Measurements from ENCODE around the gene HMGCR.

HMGCR gene

DNA sequence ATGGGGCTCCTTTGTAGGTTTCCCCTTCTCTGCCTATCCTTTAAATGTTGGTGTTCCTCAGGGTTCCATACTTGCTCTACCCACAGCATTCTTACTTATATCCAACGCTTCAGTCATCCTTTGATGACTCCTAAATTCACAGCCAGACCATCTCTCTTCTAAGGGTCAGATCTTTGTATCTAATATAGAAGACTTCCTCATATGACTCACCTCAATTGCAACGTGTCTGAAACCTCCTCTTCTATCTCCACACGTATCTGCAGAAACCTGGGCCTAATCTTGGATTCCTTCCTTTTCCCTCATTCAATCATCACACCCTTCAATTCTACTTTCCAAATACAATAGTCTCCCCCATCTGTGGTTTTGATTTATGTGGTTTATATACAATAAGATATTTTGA is 68.3 kb downstream of the HMGCR start:
- DNase-seq (ENCODE audit: low read depth, low spot score) = no peak
- TF ChIP-seq CTCF (IDR thresholded peaks at IDR 0.05; ENCODE audit: insufficient read depth, low read length, missing control alignments) = no peak
- CTCF ChIA-PET = no interaction called here
- no peak overlapping the region for H3K4me3 ChIP-seq (ENCODE audit: low read depth, low read length)
- POLR2A ChIA-PET = no interaction called here
